ENCODE data around the gene ZNF217. TPM values are rescaled to one million over a fixed set of nuclear protein-coding genes. Genes with fewer than 3 reads are reported as not detected.
"Not testable (repeated sequence)": the region's sequence is repeated elsewhere in the genome, so short reads cannot be mapped to it uniquely, and the experiment has no call there.

Gene ZNF217
- total RNA-seq, 1 experiment from 2014 or later = 33.8 TPM

DNA sequence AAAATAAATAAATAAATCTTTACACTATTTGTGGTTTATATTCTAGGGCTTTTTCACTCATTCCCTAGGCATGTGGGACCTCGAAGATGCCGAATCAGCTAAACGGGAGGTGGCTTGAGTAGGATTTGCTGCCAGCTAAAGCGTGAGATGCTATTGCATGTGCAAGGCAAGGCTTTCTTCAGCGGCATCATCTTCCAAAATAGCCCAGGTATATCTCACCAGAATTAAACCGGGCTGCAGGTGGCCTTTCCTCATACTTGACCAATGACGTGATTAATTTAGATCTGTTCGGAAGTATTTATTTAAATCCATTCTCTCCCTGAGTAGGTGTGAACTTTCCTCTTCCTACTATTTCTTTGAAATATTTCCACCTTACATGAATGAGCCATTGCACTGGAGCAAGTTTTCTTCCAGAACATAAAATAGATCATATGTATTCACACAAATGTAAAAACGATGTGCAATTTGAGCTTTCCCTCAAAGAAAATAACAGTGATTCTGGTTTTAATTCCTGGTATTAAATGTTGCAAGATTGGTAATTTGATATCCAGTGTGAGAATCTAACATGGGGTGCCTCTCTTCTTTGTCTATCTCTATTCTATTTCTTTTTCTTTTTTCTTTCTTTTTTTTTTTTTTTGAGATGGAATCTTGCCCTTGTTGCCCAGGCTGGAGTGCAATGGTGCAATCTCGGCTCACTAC, 24.3 kb upstream of the ZNF217 start:
- intact Hi-C loops (cut with micrococcal nuclease) = no loop called here
- TF ChIP-seq EZH2 (IDR thresholded peaks at IDR 0.05) = no peak
- no peak for TF ChIP-seq ELF1 (IDR thresholded peaks at IDR 0.05; ENCODE audit: borderline replicate concordance, low read depth)
- no peak for TF ChIP-seq POLR2AphosphoS5 (IDR thresholded peaks at IDR 0.05; ENCODE audit: low read depth, low read length)
- TF ChIP-seq, protein P1, sequence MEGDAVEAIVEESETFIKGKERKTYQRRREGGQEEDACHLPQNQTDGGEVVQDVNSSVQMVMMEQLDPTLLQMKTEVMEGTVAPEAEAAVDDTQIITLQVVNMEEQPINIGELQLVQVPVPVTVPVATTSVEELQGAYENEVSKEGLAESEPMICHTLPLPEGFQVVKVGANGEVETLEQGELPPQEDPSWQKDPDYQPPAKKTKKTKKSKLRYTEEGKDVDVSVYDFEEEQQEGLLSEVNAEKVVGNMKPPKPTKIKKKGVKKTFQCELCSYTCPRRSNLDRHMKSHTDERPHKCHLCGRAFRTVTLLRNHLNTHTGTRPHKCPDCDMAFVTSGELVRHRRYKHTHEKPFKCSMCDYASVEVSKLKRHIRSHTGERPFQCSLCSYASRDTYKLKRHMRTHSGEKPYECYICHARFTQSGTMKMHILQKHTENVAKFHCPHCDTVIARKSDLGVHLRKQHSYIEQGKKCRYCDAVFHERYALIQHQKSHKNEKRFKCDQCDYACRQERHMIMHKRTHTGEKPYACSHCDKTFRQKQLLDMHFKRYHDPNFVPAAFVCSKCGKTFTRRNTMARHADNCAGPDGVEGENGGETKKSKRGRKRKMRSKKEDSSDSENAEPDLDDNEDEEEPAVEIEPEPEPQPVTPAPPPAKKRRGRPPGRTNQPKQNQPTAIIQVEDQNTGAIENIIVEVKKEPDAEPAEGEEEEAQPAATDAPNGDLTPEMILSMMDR (IDR thresholded peaks at IDR 0.05 in 2 of 3, conservative IDR thresholded peaks at IDR 0.05 in 1 of 3; ENCODE audit: borderline replicate concordance in 1 of 3, insufficient read depth in 1 of 3, low read depth in 2 of 3, low read length in 2 of 3) = no peak
- no peak for TF ChIP-seq YY1 (IDR thresholded peaks at IDR 0.05; ENCODE audit: extremely low read depth, insufficient replicate concordance, low read depth, low read length)
- no peak for TF ChIP-seq SRF (IDR thresholded peaks at IDR 0.05; ENCODE audit: low read depth)
- TF ChIP-seq ZNF274 (IDR thresholded peaks at IDR 0.05; ENCODE audit: low read depth, low read length) = no peak
- TF ChIP-seq JUND (IDR thresholded peaks at IDR 0.05) = no peak
- TF ChIP-seq, protein P2, sequence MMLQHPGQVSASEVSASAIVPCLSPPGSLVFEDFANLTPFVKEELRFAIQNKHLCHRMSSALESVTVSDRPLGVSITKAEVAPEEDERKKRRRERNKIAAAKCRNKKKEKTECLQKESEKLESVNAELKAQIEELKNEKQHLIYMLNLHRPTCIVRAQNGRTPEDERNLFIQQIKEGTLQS (IDR thresholded peaks at IDR 0.05) = no peak
- no peak for TF ChIP-seq FOSL1 (IDR thresholded peaks at IDR 0.05; ENCODE audit: low read depth)
- Histone ChIP-seq H4K20me1 (ENCODE audit: insufficient read depth) (no peaks in the 10 kb centered on the region), H3K27ac (ENCODE audit: low read depth, low read length) (no peak overlapping the region), H2AFZ (ENCODE audit: low read depth, low read length, poor library complexity, severe bottlenecking) (peak overlapping the region; percentile 40), H3K36me3 (ENCODE audit: control insufficient read depth in 1 of 2, insufficient read depth in 2 of 2, low read length in 2 of 2) (no peaks in the 10 kb centered on the region), H3K4me2 (ENCODE audit: low read length) (no peak overlapping the region), H3K79me2 (ENCODE audit: insufficient read depth, low read length) (no peaks in the 10 kb centered on the region), H3K9me3 (ENCODE audit: control insufficient read depth in 1 of 2, insufficient read depth in 1 of 2, low read depth in 1 of 2, low read length in 2 of 2) (no peaks in the 10 kb centered on the region), H3K27me3 (ENCODE audit: insufficient read depth, low read length) (no peaks in the 10 kb centered on the region), H3K4me1 (ENCODE audit: control insufficient read depth in 1 of 2, insufficient read depth in 2 of 2, low read length in 2 of 2) (peaks cover 29 to 54% of the 10 kb centered on the region in 2 experiments), H3K9me2 (ENCODE audit: insufficient read depth) (no peaks in the 10 kb centered on the region), H3K4me3 (replicated peaks in 1 of 2; ENCODE audit: low read depth in 1 of 2, low read length in 2 of 2) (no peak overlapping the region), H3K9ac (ENCODE audit: low read length) (no peak overlapping the region)
- BruUV-seq (replicated peaks) = no TSS peak
- ChIA-PET POLR2A (no interaction called here), RAD21 (ENCODE audit: low non-redundant PET in 1 of 2, low total read pairs in 2 of 2, uncharacterized antibody in 2 of 2, unreplicated experiment in 2 of 2) (no interaction called here), CTCF (no interaction called here)
- DNase-seq (ENCODE audit: low read depth, low spot score) (no peak), ATAC-seq (no peak)

DNA sequence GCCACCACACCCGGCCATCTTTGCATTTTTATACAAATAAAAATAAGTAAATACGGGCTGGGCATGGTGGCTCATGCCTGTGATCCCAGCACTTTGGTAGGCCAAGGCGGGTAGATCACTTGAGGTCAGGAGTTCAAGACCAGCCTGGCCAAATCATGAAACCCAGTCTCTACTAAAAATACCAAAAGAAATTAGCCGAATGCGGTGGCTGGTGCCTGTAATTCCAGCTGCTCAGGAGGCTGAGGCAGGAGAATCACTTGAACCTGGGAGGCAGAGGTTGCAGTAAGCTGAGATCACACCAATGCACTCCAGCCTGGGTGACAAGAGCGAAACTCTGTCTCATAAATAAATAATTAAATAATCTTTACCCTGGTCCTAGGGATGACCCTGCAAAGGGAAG, 22.9 kb upstream of the ZNF217 start:
- H4K20me1 ChIP-seq (ENCODE audit: insufficient read depth); POLR2A ChIA-PET; H3K9ac ChIP-seq (ENCODE audit: low read length); ATAC-seq; DNase-seq (ENCODE audit: low read depth, low spot score); intact Hi-C loops (cut with micrococcal nuclease); H3K9me3 ChIP-seq (ENCODE audit: control insufficient read depth in 1 of 2, insufficient read depth in 1 of 2, low read depth in 1 of 2, low read length in 2 of 2); H3K9me2 ChIP-seq (ENCODE audit: insufficient read depth); H2AFZ ChIP-seq (ENCODE audit: low read depth, low read length, poor library complexity, severe bottlenecking); H3K27ac ChIP-seq (ENCODE audit: low read depth, low read length); CTCF ChIA-PET; H3K27me3 ChIP-seq (ENCODE audit: insufficient read depth, low read length); H3K4me3 ChIP-seq (replicated peaks in 1 of 2; ENCODE audit: low read depth in 1 of 2, low read length in 2 of 2); RAD21 ChIA-PET (ENCODE audit: low non-redundant PET in 1 of 2, low total read pairs in 2 of 2, uncharacterized antibody in 2 of 2, unreplicated experiment in 2 of 2); H3K79me2 ChIP-seq (ENCODE audit: insufficient read depth, low read length); H3K36me3 ChIP-seq (ENCODE audit: control insufficient read depth in 1 of 2, insufficient read depth in 2 of 2, low read length in 2 of 2); BruUV-seq (replicated peaks): not testable (repeated sequence)
- peak overlapping the region; percentile 28; the same call in 1 of the 2 replicates for H3K4me2 ChIP-seq (ENCODE audit: low read length)
- peaks cover 28 to 54% of the 10 kb centered on the region in 2 experiments for H3K4me1 ChIP-seq (ENCODE audit: control insufficient read depth in 1 of 2, insufficient read depth in 2 of 2, low read length in 2 of 2)
